Natural killer cell (primary cell): ENCODE measurements around the gene CENPQ. TPM values are rescaled to one million over a fixed set of nuclear protein-coding genes. Genes with fewer than 3 reads are reported as not detected.

ENCODE experiments used
- ATAC-seq, 3 donors: fragments of 150-1000 bp in 2 of 3; fragments of 200-7000 bp in 1 of 3; cut with Tn5 transposase; 1 replicate in 1 of 3; 2 replicates in 2 of 3; pipeline ENCODE4 v1.10.0; 2021; ENCODE audit warnings: mild to moderate bottlenecking in 2 of 3, moderate library complexity in 2 of 3
- DNase-seq, 2 donors: peaks; one replicate each; pipeline versions ENCODE4 v3.0.0 to v3.0.0-alpha.2; 2013 to 2021; ENCODE audit warnings: mixed read lengths in 1 of 2
- H3K27ac ChIP-seq: one replicate; pipeline ENCODE4 v1.5.1; 2013; ENCODE audit warnings: mild to moderate bottlenecking, low read length
- H3K27me3 ChIP-seq: one replicate; pipeline ENCODE4 v1.6.1; 2013; ENCODE audit warnings: low read length; ENCODE audit not compliant: control insufficient read depth, insufficient read depth
- H3K36me3 ChIP-seq: one replicate; pipeline ENCODE4 v1.6.1; 2013; ENCODE audit warnings: low read length; ENCODE audit not compliant: control insufficient read depth, insufficient read depth
- H3K4me1 ChIP-seq: one replicate; pipeline ENCODE4 v1.6.1; 2013; ENCODE audit warnings: low read length; ENCODE audit not compliant: control insufficient read depth, insufficient read depth
- H3K4me3 ChIP-seq: one replicate; pipeline ENCODE4 v1.5.1; 2013; ENCODE audit warnings: low read length
- H3K9me3 ChIP-seq: one replicate; pipeline ENCODE4 v1.6.1; 2013; ENCODE audit warnings: low read length; ENCODE audit not compliant: control insufficient read depth, insufficient read depth
- H3K27ac Mint-ChIP-seq, 2 donors: one replicate each; pipeline ENCODE4 v1.8.0; 2022; ENCODE audit warnings: mild to moderate bottlenecking in 2 of 2, mixed read lengths in 2 of 2, moderate library complexity in 1 of 2
- H3K27me3 Mint-ChIP-seq, 2 donors: one replicate each; pipeline ENCODE4 v1.8.0; 2022; ENCODE audit warnings: low read depth in 2 of 2, mixed read lengths in 2 of 2
- H3K36me3 Mint-ChIP-seq: one replicate; pipeline ENCODE4 v1.8.0; 2022; ENCODE audit warnings: mixed read lengths
- H3K4me1 Mint-ChIP-seq, 2 donors: one replicate each; pipeline ENCODE4 v1.8.0; 2022; ENCODE audit warnings: mixed read lengths in 2 of 2
- H3K4me3 Mint-ChIP-seq: one replicate; pipeline ENCODE4 v1.8.0; 2022; ENCODE audit warnings: mild to moderate bottlenecking, moderate library complexity, mixed read lengths
- H3K9me3 Mint-ChIP-seq, 2 donors: one replicate each; pipeline ENCODE4 v1.8.0; 2022; ENCODE audit warnings: mixed read lengths in 2 of 2
- WGBS: methylation state at CpG from one replicate; pipeline ENCODE4 v1.1.7; 2013; ENCODE audit warnings: missing lambda C conversion rate; ENCODE audit not compliant: insufficient coverage; 5-methylcytosine and 5-hydroxymethylcytosine counted together
- intact Hi-C: fragments of 100-400 bp; cut with micrococcal nuclease; formaldehyde crosslinking; loops from one replicate; pipeline ENCODE4 v1.14.2; 2022
- total RNA-seq, 4 donors: library from RNA; stranded (reverse); fragments of 120-200 nt in 1 of 4; gene quantifications; one replicate each; pipeline versions ENCODE4 v1.2.3 to v1.2.4, GENCODE V29; 2013 to 2022
- TF ChIP-seq, protein P1 (sequence below): fragments of 200-600 bp; IDR thresholded peaks from one replicate; pipeline ENCODE4 v1.8.0; 2022; ENCODE audit warnings: antibody characterized with exemption

Gene CENPQ
- total RNA-seq, 3 donors from 2014 or later (not counting 1 experiment from before 2014, with no cell fraction given), result 1.5 to 3.2 (median 1.6) TPM

DNA sequence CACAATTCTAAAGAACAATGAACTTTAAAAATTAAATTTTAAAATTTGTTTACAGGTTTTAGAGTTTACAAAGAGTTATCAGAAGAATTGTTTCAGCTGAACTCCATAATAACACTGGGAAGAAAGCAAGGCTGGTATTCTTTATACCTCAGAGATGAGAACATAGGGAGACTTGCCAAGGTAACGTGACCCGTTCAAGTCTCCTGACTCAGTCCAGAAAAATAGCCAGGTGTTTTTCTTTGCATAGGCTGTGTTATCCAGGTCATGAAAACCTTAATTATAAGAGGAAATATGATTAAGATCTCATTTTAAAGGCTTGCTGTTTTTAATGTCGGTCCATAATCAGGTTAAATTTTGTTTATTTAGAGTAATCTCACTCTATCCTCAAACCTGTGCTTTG lies 78.8 kb downstream of the CENPQ start:
- Histone ChIP-seq H3K9me3 (no peaks in the 10 kb centered on the region), H3K36me3 (no peaks in the 10 kb centered on the region), H3K4me1 (no peaks in the 10 kb centered on the region), H3K4me3 (no peak overlapping the region), H3K27ac (no peak overlapping the region), H3K27me3 (no peaks in the 10 kb centered on the region)
- TF ChIP-seq, protein P1, sequence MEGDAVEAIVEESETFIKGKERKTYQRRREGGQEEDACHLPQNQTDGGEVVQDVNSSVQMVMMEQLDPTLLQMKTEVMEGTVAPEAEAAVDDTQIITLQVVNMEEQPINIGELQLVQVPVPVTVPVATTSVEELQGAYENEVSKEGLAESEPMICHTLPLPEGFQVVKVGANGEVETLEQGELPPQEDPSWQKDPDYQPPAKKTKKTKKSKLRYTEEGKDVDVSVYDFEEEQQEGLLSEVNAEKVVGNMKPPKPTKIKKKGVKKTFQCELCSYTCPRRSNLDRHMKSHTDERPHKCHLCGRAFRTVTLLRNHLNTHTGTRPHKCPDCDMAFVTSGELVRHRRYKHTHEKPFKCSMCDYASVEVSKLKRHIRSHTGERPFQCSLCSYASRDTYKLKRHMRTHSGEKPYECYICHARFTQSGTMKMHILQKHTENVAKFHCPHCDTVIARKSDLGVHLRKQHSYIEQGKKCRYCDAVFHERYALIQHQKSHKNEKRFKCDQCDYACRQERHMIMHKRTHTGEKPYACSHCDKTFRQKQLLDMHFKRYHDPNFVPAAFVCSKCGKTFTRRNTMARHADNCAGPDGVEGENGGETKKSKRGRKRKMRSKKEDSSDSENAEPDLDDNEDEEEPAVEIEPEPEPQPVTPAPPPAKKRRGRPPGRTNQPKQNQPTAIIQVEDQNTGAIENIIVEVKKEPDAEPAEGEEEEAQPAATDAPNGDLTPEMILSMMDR, result no peak
- intact Hi-C loops, result no loop called here
- DNase-seq, result no peak
- Mint-ChIP-seq H3K27ac (no peak overlapping the region), H3K36me3 (no peaks in the 10 kb centered on the region), H3K9me3 (no peaks in the 10 kb centered on the region), H3K4me3 (no peak overlapping the region), H3K27me3 (peaks cover 0 to 8% of the 10 kb centered on the region in 2 donors), H3K4me1 (no peaks in the 10 kb centered on the region)
- no peak for ATAC-seq
- WGBS, result 95% methylated on average over 2 of the region's 3 CpGs

Other genes starting within 250 kb of the CENPQ start
- 1 to 10 TPM; 6.0 to 7.2 (median 7.1) TPM for gene MMUT, start 117 bp upstream of the CENPQ start, total RNA-seq
- gene GLYATL3, start 36.6 kb downstream of the CENPQ start, total RNA-seq, result not detected
- gene C6orf141, start 87.3 kb downstream of the CENPQ start, total RNA-seq, result not detected
- not detected for gene RHAG, start 173.5 kb downstream of the CENPQ start, total RNA-seq